HG03432 (cell line): ENCODE results near the gene CRTC1.

Experiments
- ATAC-seq: cut with Tn5 transposase; IDR thresholded peaks from one replicate; pipeline ENCODE4 v1.9.1; 2021; ENCODE audit warnings: mild to moderate bottlenecking, moderate library complexity; ENCODE audit not compliant: unreplicated experiment

CRTC1 gene

GRCh38 chr19:18651300-18651699, 32.2 kb upstream of the CRTC1 start:
- no peak for ATAC-seq

DNA sequence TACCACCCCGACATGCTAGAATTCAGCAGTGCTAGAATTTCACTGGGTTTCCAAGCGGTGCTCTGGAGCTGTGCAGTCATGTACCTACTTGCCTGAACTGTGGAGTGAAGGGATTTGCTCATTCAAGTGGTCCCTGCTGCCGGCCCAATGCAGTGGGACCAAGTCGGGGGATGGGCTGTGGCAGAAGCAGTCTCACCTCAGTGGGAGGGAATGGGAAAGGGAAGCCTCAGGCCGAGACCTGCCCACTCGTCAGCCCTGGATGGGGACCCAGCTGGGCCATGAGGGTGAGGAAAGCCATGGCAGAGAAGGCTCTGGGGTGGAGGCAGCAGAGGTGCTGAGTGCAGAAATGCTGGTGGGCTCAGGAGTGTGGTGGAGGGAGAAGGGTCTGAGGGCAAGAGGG, 31.7 kb upstream of the CRTC1 start:
- no peak for ATAC-seq

GRCh38 chr19:18653853-18654252, 29.6 kb upstream of the CRTC1 start:
- ATAC-seq = no peak

- ATAC-seq = no peak
These were observed 29.0 kb upstream of the CRTC1 start for GRCh38 chr19:18654469-18654868.

- no peak for ATAC-seq
These were observed 28.2 kb upstream of the CRTC1 start for GRCh38 chr19:18655173-18655844.

GRCh38 chr19:18656337-18657086, 27.0 kb upstream of the CRTC1 start:
- ATAC-seq = no peak

DNA sequence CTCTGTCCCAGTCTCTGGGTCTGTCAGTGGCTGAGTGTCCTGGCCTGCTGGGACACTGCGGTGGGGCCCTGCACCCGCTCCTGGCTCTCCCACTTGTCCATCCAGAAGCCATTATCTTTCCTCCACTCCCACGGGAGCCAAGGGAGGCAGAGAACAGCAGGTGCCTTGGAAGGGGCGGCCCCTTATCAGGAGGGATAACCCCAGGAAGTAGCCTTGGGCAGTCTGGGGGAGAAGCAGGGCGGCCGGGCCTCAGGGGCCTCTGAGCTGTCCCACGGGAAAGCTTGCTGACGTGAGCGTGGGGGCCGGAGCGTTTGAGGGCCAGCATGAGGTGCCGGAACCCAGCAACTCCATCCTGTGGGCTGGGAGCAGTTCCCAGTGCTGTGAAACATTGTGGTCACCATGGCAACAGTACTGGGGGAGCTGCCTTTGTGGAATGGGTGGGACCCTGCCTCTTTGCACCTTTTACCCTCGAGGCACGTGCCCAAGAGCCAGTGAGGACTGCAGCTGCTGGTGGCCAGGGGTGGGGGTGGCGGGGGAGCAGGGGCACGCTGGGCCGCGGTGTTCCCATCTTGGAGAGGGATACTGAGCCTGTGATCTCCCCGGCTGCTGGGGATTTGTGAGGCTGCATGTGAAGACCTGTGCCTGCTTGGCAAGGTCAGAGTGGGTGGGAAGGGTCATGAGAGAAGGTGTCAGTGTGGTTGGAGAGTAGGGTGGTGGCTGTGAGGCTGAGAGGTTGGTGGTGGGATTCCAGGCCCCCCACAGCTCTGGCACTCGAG, 25.7 kb upstream of the CRTC1 start:
- ATAC-seq = peak; percentile 48

DNA sequence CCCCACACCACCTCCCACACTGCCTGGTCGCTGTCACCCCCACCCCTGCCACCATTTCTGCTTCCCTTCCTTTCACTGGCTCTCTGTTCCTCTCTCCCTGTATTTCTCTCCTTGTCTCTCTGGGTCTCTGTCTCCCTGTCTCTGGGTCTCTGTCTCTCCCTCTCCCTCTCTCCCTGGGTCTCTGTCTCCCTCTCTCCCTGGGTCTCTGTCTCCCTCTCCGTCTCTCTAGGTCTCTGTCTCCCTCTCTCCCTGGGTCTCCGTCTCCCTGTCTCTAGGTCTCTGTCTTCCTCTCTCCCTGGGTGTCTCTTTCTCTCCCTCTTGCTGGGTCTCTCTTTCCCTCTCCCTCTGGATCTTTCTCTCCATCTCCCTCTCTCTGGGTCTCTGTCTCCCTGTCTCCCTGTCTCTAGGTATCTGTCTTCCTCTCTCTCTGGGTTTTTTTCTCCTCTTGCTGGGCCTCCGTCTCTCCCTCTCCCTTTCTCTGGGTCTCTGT, 25.1 kb upstream of the CRTC1 start:
- ATAC-seq = no peak

GRCh38 chr19:18659281-18660050, 24.0 kb upstream of the CRTC1 start:
- ATAC-seq = no peak

- ATAC-seq = no peak
These were observed 23.2 kb upstream of the CRTC1 start for GRCh38 chr19:18660051-18660910.

DNA sequence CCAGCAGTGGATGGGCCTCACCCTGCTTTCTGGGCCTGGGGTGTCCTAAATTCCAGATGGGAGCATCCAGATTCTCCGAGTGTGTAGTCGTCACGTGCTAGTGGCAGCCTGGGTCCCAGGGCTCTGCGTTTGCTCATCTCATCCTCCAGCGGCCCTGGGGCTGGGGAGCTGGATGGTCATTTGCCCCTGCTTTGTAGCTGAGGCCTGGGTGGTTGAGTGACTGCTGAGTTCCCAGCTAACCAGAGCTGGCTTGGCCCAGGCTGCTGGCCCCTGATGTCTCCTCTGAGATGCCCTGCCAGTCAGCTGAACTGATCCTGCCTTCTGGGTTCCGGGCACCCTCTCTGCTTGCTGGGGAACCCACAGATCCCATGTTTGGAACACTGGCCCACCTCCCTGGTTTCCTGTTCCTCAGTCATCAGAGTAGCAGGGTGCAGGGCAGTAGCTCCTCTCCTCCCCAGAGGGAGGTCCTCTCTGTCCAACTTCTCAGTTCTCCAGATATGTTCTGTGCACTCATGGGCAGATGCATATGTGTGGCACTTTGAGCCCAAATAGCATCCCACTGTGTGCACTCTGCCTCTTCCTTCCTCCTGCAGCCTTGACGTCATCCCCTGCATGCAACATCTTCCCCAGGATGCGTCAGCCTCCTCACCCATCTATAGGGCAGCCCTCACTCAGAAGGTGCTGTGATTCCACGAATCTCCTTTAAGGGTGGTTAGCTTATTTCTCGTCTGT, 22.4 kb upstream of the CRTC1 start:
- ATAC-seq = no peak

DNA sequence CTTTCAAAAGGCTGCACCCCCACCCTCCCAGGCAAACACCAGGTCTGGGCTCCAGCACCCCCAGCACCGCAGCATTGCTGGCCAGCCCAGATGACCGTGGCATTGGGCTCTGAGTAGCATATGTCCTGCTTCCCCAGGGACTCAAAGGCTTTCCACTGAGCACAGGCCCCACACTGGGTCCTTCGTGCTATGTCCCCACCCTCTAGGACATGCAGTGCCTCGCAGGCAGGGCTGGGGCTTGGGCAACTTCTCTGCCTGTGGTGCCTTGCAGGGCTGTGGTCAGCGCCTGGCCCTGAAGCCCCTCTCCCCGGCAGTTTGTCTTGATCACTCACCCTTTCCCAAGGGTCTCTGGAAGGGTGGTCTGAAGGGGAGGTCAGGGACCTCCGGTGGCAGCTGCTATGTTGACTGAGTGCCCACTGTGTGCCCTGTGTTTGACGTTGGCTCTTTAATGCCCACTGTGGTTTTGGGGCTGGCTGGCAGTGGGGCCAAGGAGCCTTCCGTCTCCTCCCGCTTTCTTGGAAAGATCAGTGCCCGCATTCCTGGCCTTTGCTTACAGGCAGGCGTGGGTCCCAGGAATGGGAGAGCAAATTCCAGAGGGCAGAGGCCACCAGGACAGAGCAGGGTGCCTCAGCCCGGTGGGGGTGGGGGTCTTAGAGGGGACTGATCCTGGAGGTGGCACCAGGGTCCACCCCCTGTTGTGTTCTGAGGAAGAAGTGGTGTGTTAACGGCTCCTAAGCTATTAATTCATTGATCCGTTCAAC, 20.3 kb upstream of the CRTC1 start:
- ATAC-seq = no peak

- ATAC-seq = no peak
These were observed 19.4 kb upstream of the CRTC1 start for GRCh38 chr19:18663940-18664530.

- ATAC-seq = no peak
These were observed 17.7 kb upstream of the CRTC1 start for GRCh38 chr19:18665771-18666202.

DNA sequence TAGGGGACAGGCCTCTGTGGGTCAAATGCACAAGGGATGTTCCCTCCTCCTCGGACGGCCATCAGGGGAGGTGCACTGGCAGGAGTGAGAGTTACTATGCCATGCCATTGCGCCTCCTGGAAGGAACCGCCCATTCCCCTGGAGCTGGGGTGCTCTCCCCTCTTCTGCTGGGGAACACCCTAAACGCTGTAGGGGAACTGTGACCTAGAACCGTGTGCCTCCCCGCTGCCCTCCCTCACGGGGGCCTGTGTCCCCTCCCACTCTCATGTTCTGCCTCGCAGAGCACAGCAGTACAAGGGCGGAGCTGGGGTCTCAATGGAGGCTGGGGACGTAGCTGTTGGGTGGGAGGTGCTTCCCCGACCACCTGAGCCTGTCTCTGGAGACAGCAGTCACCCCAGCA, 17.2 kb upstream of the CRTC1 start:
- ATAC-seq = no peak

GRCh38 chr19:18666784-18667183, 16.7 kb upstream of the CRTC1 start:
- no peak for ATAC-seq

DNA sequence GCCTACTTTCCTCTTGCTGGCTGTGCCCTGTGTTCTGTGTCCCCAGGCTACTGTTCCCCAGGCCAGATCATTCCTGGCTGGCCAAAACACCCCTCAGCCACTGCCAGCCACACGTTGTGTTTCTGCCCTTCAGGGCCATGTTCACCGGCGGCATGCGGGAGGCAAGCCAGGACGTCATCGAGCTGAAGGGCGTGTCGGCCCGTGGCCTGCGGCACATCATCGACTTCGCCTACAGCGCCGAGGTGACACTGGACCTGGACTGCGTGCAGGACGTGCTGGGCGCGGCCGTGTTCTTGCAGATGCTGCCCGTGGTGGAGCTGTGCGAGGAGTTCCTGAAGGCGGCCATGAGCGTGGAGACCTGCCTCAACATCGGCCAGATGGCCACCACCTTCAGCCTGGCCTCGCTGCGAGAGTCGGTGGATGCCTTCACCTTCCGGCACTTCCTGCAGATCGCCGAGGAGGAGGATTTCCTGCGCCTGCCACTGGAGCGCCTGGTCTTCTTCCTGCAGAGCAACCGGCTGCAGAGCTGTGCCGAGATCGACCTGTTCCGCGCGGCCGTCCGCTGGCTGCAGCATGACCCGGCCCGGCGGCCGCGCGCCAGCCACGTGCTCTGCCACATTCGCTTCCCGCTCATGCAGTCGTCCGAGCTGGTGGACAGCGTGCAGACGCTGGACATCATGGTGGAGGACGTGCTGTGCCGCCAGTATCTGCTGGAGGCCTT, 15.8 kb upstream of the CRTC1 start:
- ATAC-seq = no peak

DNA sequence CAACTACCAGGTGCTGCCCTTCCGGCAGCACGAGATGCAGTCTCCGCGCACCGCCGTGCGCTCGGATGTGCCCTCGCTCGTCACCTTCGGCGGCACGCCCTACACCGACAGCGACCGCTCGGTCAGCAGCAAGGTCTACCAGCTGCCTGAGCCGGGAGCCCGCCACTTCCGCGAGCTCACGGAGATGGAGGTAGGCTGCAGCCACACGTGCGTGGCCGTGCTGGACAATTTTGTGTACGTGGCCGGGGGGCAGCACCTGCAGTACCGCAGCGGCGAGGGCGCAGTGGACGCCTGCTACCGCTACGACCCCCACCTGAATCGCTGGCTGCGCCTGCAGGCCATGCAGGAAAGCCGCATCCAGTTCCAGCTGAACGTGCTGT, 15.2 kb upstream of the CRTC1 start:
- no peak for ATAC-seq
